ENCODE measurements around the gene RALGAPA1. TPM values are rescaled to one million over a fixed set of nuclear protein-coding genes. Genes with fewer than 3 reads are reported as not detected.

Gene RALGAPA1
- total RNA-seq, 2 donors from 2014 or later: 65.5 to 66.6 TPM

GRCh38 chr14:35576856-35577255 lies 232.2 kb downstream of the RALGAPA1 start:
- Histone ChIP-seq H3K9me3 (no peaks in the 10 kb centered on the region), H3K4me1 (replicated peaks) (no peaks in the 10 kb centered on the region), H3K27me3 (replicated peaks; ENCODE audit: insufficient read depth) (no peaks in the 10 kb centered on the region), H3K36me3 (no peaks in the 10 kb centered on the region), H3K27ac (no peak overlapping the region), H3K4me3 (no peak overlapping the region)
- TF ChIP-seq POLR2A (IDR thresholded peaks at IDR 0.05): no peak
- no peak for TF ChIP-seq POLR2AphosphoS5 (IDR thresholded peaks at IDR 0.05)
- no peak for TF ChIP-seq CTCF (IDR thresholded peaks at IDR 0.05)
- DNase-seq (ENCODE audit: low spot score): no peak
- 94% methylated on average over 1 of the region's 1 CpG for WGBS
- intact Hi-C loops (cut with DNase I): no loop called here

GRCh38 chr14:35576260-35576659 lies 232.8 kb downstream of the RALGAPA1 start:
- no peak overlapping the region for H3K27ac ChIP-seq
- DNase-seq (ENCODE audit: low spot score): no peak

GRCh38 chr14:35573911-35574310 lies 235.2 kb downstream of the RALGAPA1 start:
- no peaks in the 10 kb centered on the region for H3K27me3 ChIP-seq (replicated peaks; ENCODE audit: insufficient read depth)
- H3K27ac ChIP-seq: no peak overlapping the region
- intact Hi-C loops (cut with DNase I): no loop called here
- TF ChIP-seq POLR2A (IDR thresholded peaks at IDR 0.05) (no peak), POLR2AphosphoS5 (IDR thresholded peaks at IDR 0.05) (no peak), CTCF (IDR thresholded peaks at IDR 0.05) (no peak)
- DNase-seq (ENCODE audit: low spot score): no peak
- no peaks in the 10 kb centered on the region for H3K9me3 ChIP-seq
- H3K4me1 ChIP-seq (replicated peaks): no peaks in the 10 kb centered on the region
- H3K4me3 ChIP-seq: no peak overlapping the region
- no peaks in the 10 kb centered on the region for H3K36me3 ChIP-seq
- 25% methylated on average over 2 of the region's 2 CpGs for WGBS

More at GRCh38 chr14:35576260-35576659, 232.8 kb downstream of the RALGAPA1 start:
- H3K27me3 ChIP-seq (replicated peaks; ENCODE audit: insufficient read depth): no peaks in the 10 kb centered on the region
- no peaks in the 10 kb centered on the region for H3K4me1 ChIP-seq (replicated peaks)
- intact Hi-C loops (cut with DNase I): no loop called here
- TF ChIP-seq POLR2A (IDR thresholded peaks at IDR 0.05) (no peak), POLR2AphosphoS5 (IDR thresholded peaks at IDR 0.05) (no peak), CTCF (IDR thresholded peaks at IDR 0.05) (no peak)
- no peaks in the 10 kb centered on the region for H3K36me3 ChIP-seq
- no peaks in the 10 kb centered on the region for H3K9me3 ChIP-seq
- no peak overlapping the region for H3K4me3 ChIP-seq

- Histone ChIP-seq H3K36me3 (no peaks in the 10 kb centered on the region), H3K9me3 (no peaks in the 10 kb centered on the region), H3K27ac (no peak overlapping the region), H3K27me3 (replicated peaks; ENCODE audit: insufficient read depth) (no peaks in the 10 kb centered on the region), H3K4me1 (replicated peaks) (no peaks in the 10 kb centered on the region), H3K4me3 (no peak overlapping the region)
- no peak for DNase-seq (ENCODE audit: low spot score)
- TF ChIP-seq POLR2AphosphoS5 (IDR thresholded peaks at IDR 0.05) (no peak), CTCF (IDR thresholded peaks at IDR 0.05) (no peak), POLR2A (IDR thresholded peaks at IDR 0.05) (no peak)
- WGBS: over 99% methylated on average over 8 of the region's 8 CpGs
- intact Hi-C loops (cut with DNase I): no loop called here
These were observed 237.5 kb downstream of the RALGAPA1 start for GRCh38 chr14:35571598-35571997.

- Histone ChIP-seq H3K27ac (no peak overlapping the region), H3K4me1 (replicated peaks) (no peaks in the 10 kb centered on the region), H3K36me3 (no peaks in the 10 kb centered on the region), H3K9me3 (no peaks in the 10 kb centered on the region), H3K27me3 (replicated peaks; ENCODE audit: insufficient read depth) (no peaks in the 10 kb centered on the region), H3K4me3 (no peak overlapping the region)
- TF ChIP-seq POLR2A (IDR thresholded peaks at IDR 0.05): no peak
- no peak for TF ChIP-seq CTCF (IDR thresholded peaks at IDR 0.05)
- TF ChIP-seq POLR2AphosphoS5 (IDR thresholded peaks at IDR 0.05): no peak
- 94% methylated on average over 4 of the region's 4 CpGs for WGBS
- no peak for DNase-seq (ENCODE audit: low spot score)
- intact Hi-C loops (cut with DNase I): no loop called here
These were observed 243.1 kb downstream of the RALGAPA1 start for GRCh38 chr14:35565871-35566464.

All from prostate gland (tissue), 2 donors.